ENCODE measurements around the gene ALOX5. TPM values are rescaled to one million over a fixed set of nuclear protein-coding genes. Genes with fewer than 3 reads are reported as not detected.

Gene ALOX5
- total RNA-seq, 1 donor from 2014 or later, result 1.6 TPM

- H3K27me3 Mint-ChIP-seq (ENCODE audit: insufficient read depth, low read depth), result peaks cover 10% of the 10 kb centered on the region
- no peaks in the 10 kb centered on the region for H3F3A ChIP-seq (ENCODE audit: low read depth)
- no peak overlapping the region for H3K27ac ChIP-seq
- H3K4me3 Mint-ChIP-seq, result no peak overlapping the region
- no peaks in the 10 kb centered on the region for H3K79me2 ChIP-seq (ENCODE audit: low read depth)
- TF ChIP-seq EZH2 (IDR thresholded peaks at IDR 0.05), result no peak
- TF ChIP-seq EZH2phosphoT487 (IDR thresholded peaks at IDR 0.05), result no peak
- TF ChIP-seq CTCF (IDR thresholded peaks at IDR 0.05), result no peak
- no peaks in the 10 kb centered on the region for H3K4me1 ChIP-seq
- no peak overlapping the region for H3K27ac Mint-ChIP-seq
- no peaks in the 10 kb centered on the region for H3K36me3 ChIP-seq
- H3K36me3 Mint-ChIP-seq, result no peaks in the 10 kb centered on the region
- no peak for DNase-seq (ENCODE audit: low spot score)
- no peak overlapping the region for H3K9ac ChIP-seq
- no peak overlapping the region for H3K4me3 ChIP-seq
- H3K9me3 Mint-ChIP-seq, result no peaks in the 10 kb centered on the region
- H3K4me1 Mint-ChIP-seq, result no peaks in the 10 kb centered on the region
- no peaks in the 10 kb centered on the region for H3K27me3 ChIP-seq
- H4K20me1 ChIP-seq (ENCODE audit: low read depth), result no peaks in the 10 kb centered on the region
- H2AFZ ChIP-seq (replicated peaks), result no peak overlapping the region
- no peaks in the 10 kb centered on the region for H3K9me3 ChIP-seq (ENCODE audit: low read depth)
- no peak overlapping the region for H3K4me2 ChIP-seq
Observed at GRCh38 chr10:45442251-45442650, 68.2 kb downstream of the ALOX5 start.

GRCh38 chr10:45442662-45443061 lies 68.6 kb downstream of the ALOX5 start:
- H2AFZ ChIP-seq (replicated peaks), result no peak overlapping the region
- no peak overlapping the region for H3K4me2 ChIP-seq
- H3F3A ChIP-seq (ENCODE audit: low read depth), result no peaks in the 10 kb centered on the region
- no peaks in the 10 kb centered on the region for H4K20me1 ChIP-seq (ENCODE audit: low read depth)
- TF ChIP-seq EZH2 (IDR thresholded peaks at IDR 0.05) (no peak), EZH2phosphoT487 (IDR thresholded peaks at IDR 0.05) (no peak), CTCF (IDR thresholded peaks at IDR 0.05) (peak; percentile 17)
- H3K27me3 Mint-ChIP-seq (ENCODE audit: insufficient read depth, low read depth), result peaks cover 10% of the 10 kb centered on the region
- no peaks in the 10 kb centered on the region for H3K9me3 ChIP-seq (ENCODE audit: low read depth)
- no peaks in the 10 kb centered on the region for H3K36me3 Mint-ChIP-seq
- H3K9ac ChIP-seq, result no peak overlapping the region
- H3K27ac ChIP-seq, result no peak overlapping the region
- no peak overlapping the region for H3K4me3 ChIP-seq
- no peaks in the 10 kb centered on the region for H3K79me2 ChIP-seq (ENCODE audit: low read depth)
- H3K27ac Mint-ChIP-seq, result no peak overlapping the region
- no peaks in the 10 kb centered on the region for H3K4me1 ChIP-seq
- no peaks in the 10 kb centered on the region for H3K4me1 Mint-ChIP-seq
- DNase-seq (ENCODE audit: low spot score), result no peak
- no peak overlapping the region for H3K4me3 Mint-ChIP-seq
- no peaks in the 10 kb centered on the region for H3K9me3 Mint-ChIP-seq
- H3K36me3 ChIP-seq, result no peaks in the 10 kb centered on the region
- H3K27me3 ChIP-seq, result no peaks in the 10 kb centered on the region

- Histone ChIP-seq H3K4me3 (no peak overlapping the region), H3K4me2 (no peak overlapping the region), H3K27ac (no peak overlapping the region), H3F3A (ENCODE audit: low read depth) (no peaks in the 10 kb centered on the region), H4K20me1 (ENCODE audit: low read depth) (no peaks in the 10 kb centered on the region), H3K79me2 (ENCODE audit: low read depth) (no peaks in the 10 kb centered on the region), H3K4me1 (no peaks in the 10 kb centered on the region), H3K36me3 (no peaks in the 10 kb centered on the region), H2AFZ (replicated peaks) (no peak overlapping the region), H3K27me3 (no peaks in the 10 kb centered on the region), H3K9ac (no peak overlapping the region), H3K9me3 (ENCODE audit: low read depth) (no peaks in the 10 kb centered on the region)
- Mint-ChIP-seq H3K36me3 (no peaks in the 10 kb centered on the region), H3K9me3 (no peaks in the 10 kb centered on the region), H3K4me1 (no peaks in the 10 kb centered on the region), H3K27ac (no peak overlapping the region), H3K27me3 (ENCODE audit: insufficient read depth, low read depth) (peaks cover 10% of the 10 kb centered on the region), H3K4me3 (no peak overlapping the region)
- no peak for DNase-seq (ENCODE audit: low spot score)
- TF ChIP-seq EZH2phosphoT487 (IDR thresholded peaks at IDR 0.05) (no peak), EZH2 (IDR thresholded peaks at IDR 0.05) (no peak), CTCF (IDR thresholded peaks at IDR 0.05) (no peak)
Observed at GRCh38 chr10:45443101-45444009, 69.3 kb downstream of the ALOX5 start.
